HG02763 (cell line): ENCODE measurements around the gene C1QTNF1.
A peak's percentile ranks its signal among the peaks of the same experiment; 100 is the strongest.
"Not testable (repeated sequence)": the region's sequence is repeated elsewhere in the genome, so short reads cannot be mapped to it uniquely, and the experiment has no call there.

ENCODE experiments used
- ATAC-seq: cut with Tn5 transposase; IDR thresholded peaks from one replicate; pipeline ENCODE4 v1.9.1; 2021; ENCODE audit warnings: mild to moderate bottlenecking, moderate library complexity; ENCODE audit not compliant: unreplicated experiment

The C1QTNF1 gene

DNA sequence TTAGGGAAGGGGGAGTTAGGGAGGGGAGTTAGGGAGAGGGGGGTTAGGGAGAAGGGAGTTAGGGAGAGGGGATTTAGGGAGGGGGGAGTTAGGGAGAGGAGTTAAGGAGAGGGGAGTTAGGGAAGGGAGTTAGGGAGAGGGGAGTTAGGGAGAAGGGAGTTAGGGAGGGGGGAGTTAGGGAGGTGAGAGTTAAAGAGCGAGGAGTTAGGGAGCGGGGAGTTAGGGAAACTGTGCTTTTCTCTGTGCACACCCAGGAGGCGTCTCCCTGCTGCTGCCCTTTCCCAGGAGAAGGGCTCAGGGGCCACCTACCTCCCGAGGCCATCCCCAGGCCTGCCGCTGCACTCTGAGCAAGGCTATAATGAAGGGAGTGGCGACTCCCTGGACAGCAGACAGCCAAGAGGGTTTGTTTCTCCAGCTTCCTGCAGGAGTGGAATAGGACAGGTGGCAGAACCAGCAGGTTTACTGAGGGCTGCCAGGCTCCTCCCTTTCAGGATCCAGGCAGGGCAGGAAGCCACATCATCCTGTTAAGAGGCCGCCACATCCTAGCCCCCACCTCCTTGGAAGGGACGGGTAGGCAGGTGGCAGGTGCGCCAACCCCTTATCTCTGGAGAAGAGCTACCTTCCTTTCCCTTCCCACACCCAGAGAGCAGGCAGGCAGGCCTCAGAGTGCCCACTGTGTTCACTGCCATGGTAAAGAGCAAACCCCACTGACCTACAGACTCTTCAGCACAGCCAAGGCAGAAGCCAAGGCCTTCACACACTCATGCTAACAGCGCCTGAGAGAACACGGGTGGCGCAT is 18.7 kb upstream of the C1QTNF1 start:
- ATAC-seq, result no peak

DNA sequence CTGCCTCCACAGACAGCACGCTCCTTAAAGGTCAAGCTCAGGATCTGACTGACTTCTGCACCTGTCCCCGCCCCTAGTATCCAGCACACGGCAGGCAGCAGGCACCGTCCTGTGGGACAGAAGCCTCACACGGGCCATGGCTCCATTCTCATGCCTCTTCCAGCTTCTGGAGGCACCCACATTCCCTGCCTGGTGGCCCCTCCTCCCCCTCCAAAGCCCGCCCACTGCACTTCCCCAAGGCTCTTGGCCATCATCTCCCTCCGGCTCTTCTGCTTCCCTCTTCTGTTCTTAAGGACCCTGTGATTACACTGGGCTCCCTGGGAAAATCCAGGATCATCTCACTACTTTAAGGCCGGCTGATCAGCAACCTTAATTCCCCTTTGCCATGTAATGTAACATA is 17.9 kb upstream of the C1QTNF1 start:
- ATAC-seq, result no peak

DNA sequence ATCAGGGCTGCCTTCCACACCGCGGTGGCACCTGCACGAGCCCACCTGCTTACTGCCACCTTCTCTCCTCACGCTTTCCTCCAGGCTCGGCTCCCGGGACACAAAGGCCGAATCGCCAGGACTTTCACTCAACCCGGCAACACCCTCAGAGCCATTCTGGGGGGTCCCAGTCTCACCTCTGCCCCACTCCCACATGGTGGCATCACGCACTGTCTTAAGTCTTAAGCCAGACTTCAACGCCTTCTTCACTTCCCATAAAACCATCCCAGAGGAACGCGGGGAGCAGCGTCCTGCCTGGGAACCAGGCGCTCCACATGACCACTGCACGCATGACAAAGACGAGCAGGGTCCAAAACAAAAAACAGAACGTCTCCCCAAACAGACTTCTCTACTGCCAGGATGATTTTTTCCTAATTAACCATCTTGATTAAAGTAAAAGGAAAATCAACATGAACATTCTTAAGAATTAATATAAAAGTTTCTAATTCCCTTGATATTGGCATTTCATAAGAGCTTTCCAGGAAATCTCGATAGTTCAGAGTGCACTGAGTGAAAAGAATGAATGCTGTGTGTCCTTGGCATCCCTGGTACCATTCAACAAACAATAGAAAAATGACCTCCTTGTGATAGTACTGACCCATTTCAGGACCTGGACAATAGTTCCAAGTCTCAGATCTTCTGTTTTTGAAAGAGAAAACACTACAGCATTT is 17.0 kb upstream of the C1QTNF1 start:
- no peak for ATAC-seq

DNA sequence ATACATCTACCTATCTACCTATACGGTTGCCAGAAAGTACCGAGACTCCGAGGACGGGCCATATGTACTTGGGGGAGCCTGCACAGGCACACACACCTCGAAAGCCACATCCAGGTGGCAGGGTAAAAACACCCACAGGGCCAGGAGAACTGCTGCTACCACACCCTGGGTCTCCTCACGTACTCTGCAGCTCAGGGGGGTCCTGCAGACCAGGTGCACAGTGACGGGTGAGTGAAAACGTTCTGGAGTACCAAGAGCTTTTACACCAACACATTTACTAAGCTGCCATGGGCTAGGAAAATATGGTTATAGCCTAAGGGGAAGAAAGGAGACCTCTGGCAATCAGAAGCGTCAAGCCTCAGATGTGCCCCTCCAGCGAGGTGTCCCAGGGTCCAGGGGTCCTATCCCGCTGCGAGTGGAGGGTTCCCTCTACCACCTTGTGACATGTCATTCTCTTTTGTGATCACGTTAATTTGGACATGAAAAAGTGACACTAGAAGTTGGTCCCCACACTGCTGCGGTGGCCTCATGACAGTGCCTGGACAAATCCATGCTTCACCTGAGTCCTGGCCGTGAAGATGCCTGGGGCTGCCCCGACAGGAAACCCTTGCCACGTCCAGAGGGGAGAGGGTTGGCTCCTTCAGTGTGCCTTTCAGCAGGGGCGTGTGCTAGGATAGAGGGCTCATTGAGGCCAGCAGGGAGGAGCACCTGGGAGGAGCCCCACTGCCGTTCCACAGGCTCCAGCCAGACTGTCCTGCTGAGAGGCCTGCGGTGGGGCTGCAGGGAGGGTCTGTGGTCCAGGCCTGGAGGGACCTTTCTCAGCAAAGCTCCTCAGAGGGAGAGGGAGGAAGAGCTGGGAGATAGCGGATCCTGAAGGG is 16.2 kb upstream of the C1QTNF1 start:
- ATAC-seq, result no peak

DNA sequence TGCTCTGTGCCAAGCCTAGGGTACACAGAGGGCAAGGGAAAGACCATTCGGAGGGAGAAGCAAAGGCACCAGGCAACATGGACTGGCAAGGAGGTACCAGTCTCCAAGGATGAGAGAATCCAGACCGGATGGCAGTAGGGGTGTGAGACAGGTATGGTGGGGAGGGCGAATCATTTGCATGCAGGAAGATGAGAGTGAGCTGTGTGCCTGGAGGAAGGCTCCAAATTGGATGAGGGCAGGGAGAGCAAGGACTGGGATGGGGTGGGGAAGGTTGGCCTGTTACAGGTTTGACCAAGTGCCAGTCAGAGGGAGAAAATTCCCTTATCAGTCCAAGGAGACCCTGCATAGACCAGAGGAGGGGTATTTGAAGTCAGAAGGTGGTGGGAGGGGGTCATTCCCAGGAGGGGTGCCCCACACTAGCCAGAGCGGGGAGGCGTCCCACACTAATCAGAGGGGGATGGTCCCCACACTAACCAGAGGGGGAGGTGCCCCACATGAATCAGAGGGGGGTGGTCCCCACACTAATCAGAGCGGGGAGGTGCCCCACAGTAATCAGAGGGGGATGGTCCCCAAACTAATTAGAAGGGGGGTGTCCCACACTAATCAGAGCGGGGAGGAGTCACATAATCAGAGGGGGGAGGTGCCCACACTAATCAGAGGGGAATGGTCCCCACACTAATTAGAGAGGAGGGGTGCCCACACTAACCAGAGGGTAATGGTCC is 15.1 kb upstream of the C1QTNF1 start:
- ATAC-seq, result no peak

DNA sequence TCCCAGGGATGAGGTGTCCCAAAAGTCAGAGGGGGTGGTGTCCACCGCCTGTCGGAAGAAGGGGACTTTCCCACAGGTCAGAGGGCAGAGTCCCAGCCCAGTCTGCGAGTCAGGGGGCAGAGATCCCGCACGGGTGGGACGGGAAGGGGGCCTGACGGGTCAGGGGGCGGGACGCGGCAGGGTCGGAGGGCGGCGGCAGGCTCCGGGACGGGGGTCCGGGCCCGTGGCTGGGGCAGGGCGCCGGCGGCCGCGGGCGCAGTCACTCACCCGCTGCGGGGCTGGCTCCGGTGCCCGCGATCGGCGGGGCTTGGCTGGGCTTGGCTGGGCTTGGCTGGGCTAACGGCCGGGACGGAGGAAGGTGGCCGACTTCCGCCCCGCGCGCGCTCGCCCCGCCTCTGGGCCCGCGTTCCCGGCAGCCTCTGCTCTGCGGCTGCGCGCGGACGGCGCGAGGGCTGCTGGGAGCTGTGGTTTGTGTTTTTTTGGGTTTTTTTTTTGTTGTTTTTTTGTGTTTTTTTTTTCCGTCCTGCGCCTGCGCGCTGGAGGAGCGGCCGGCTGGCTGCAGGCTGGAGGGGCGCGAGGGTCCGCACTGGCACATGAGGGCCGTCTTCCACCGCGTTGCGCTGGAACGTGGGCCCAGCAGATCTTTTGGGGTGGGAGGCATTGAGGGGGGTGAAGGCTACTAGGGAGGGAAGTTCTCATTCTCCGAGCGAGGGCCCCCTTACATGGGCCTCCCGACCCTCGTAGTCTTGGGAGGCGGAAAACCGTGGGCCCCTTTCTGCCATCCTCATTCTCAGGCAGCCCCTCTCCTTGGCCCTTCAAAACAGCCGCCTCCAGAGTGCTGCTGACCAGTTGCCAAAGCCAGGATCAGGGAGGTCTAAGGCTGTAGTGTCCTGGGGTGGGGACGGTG is 14.3 kb upstream of the C1QTNF1 start, which contains the start of gene CANT1:
Gene CANT1, minus strand, starts transcription at position 368 of the 907 bp plus-strand sequence. CDS start 12,142 bp downstream, outside the sequence.
- ATAC-seq, result peak; percentile 89

DNA sequence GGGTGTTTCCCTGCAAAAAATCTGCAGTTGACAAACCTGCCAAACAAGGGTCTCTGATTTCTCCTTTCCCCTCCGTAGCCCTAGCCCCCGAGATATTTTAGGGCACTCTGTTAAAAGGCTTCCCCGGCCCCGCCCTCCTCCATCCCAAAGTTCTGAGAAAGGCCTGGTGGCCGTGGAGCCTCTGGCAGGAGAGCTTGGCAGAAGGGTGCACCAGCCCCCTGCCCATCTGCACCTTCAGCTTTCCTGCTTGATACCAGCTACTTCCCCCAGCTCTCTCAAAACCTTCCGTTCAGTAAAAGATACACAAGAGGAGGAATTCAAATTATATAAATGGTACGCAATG is 13.7 kb upstream of the C1QTNF1 start:
- no peak for ATAC-seq

DNA sequence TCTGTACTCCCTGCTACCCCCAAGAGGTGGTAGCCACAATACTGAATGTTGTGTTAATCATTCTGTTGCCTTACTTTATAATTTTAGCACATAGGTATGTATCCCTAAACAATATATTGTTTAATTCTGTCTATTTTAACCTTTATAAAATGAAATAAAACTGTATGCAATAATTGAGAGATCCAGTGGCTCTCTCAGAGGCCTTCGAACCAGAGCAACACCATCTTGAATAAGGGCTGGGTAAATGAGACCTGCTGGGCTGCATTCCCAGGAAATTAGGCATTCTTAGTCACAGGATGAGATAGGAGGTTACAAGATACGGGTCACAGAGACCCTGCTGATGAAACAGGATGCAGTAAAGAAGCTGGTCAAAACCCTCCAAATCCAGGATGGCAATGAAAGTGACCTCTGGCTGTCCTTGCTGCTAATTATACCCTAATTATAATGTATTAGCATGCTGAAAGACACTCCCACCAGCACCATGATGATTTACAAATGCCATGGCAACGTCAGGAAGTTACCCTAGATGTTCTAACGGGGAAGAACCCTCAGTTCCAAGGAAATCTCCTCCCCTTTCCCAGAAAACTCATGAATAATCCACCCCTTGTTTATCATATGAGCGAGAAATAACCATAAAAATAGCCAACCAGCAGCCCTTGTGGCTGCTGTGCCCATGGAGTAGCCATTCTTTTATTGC is 12.4 kb upstream of the C1QTNF1 start:
- no peak for ATAC-seq

DNA sequence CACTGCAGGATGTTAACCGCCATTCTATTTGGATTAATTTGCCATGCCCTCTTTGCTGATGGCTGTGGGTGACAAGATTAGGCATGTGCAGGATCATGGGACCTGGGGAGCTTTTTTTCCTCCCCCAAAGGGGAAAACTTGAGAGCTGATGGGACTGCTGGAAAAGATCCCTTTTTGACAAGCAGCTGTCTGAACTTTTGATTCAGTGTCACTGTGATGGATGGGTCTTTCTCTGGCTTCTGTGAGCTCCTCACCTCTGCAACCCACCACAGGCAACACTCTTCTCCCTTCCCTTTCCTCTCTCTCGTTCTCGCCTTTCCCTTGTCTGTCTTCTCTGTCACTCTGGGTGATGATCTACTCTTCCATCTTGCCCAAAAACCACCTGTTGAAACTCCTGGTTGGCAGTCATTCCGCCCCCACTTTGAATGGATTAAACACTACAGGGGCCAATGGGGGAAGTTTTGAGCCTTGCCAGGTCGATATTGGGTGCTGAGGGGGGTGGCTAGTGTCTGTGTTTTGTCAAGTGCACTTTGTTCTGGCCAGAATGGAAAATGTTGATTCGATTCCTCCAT is 11.3 kb upstream of the C1QTNF1 start:
- ATAC-seq, result no peak

DNA sequence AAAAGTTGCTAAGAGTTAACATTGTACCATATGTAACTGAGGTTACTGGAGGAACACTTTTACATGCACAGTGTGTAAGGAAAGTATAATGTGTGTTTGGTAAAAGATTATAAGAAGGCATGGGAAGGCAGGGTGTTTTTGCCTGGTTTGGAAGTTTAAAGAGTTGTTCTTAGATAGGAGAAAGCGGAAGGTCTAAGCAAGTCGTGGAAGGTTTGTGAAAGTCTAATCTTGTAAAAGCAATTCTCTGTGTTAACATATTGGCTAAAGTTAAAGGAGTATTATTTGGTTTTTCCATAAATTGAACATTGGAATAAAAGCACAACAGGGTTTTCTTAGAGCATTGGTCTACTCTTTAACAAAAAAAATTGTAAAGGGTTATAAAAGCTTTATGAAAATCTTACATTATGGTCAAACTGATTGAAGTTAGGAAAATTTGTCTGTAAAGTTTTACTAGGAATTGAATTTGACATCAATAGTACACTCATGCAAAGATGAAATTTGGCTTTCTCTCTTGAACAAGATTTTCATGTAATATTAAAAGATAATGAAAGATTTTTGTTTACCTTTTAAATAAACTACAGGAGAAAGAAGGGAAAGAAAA is 9.7 kb upstream of the C1QTNF1 start:
- no peak for ATAC-seq

DNA sequence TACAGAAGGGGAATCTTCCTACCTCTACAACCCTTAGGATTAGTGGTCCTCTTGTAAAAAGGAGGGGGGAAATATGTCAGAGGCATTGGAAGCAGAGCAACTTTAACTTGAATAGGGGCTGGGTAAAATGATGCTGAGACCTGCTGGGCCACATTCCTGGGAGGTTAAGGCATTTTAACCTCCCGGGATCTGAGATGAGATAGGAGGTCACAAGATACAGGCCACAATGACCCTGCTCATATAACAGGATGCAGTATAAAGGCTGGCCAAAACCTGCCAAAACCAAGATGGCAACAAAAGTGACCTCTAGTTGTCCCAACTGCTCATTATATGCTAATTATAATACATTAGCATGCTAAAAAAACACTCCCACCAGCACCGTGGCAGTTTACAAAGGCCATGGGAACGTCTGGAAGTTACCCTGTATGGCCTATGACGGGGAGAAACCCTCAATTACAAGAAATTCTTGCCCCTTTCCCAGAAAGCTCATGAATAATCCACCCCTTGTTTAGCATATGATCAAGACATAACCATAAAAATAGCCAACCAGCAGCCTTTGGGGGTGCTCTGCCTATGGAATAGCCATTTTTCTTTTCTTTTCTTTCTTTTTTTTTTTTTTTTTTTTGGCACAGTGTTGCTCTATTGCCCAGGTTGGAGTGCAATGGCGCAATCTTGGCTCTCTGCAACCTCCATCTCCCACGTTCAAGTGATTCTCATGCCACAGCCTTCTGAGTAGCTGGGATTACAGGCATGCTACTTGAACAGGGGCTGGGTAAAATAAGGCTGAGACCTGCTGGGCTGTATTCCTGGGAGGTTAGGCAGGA is 6.2 kb upstream of the C1QTNF1 start:
- ATAC-seq, result no peak

DNA sequence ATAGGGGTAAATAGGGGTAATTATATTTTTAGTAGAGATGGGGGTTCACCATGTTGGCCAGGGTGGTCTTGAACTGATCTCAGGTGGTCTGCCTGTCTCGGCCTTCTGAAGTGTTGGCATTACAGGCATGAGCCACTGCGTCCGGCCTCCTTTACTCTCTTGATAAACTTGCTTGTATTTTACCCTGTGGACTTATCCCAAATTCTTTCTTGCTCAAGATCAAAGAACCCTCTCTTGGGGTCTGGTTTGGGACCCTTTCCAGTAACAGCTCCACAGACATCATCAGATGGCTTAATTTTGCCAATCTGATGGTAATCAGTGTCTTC is 5.6 kb upstream of the C1QTNF1 start:
- no peak for ATAC-seq

DNA sequence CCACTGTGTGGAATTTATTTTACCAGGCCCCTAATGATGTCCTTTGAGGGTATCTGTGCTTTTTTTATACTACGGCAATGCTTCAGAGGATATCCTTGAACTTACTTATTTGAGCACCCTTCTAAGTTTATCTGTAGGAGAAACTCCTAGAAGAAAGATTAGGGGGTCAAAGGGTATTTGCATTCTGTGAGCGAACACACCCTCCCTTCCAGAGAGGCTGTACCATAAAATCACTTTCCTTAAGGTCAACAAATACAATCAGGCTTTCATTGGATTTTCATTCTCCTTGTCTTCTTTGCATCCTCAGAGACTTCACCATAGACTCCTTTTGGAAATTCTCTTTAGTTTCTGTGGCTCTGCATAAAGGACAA is 4.7 kb upstream of the C1QTNF1 start:
- no peak for ATAC-seq

DNA sequence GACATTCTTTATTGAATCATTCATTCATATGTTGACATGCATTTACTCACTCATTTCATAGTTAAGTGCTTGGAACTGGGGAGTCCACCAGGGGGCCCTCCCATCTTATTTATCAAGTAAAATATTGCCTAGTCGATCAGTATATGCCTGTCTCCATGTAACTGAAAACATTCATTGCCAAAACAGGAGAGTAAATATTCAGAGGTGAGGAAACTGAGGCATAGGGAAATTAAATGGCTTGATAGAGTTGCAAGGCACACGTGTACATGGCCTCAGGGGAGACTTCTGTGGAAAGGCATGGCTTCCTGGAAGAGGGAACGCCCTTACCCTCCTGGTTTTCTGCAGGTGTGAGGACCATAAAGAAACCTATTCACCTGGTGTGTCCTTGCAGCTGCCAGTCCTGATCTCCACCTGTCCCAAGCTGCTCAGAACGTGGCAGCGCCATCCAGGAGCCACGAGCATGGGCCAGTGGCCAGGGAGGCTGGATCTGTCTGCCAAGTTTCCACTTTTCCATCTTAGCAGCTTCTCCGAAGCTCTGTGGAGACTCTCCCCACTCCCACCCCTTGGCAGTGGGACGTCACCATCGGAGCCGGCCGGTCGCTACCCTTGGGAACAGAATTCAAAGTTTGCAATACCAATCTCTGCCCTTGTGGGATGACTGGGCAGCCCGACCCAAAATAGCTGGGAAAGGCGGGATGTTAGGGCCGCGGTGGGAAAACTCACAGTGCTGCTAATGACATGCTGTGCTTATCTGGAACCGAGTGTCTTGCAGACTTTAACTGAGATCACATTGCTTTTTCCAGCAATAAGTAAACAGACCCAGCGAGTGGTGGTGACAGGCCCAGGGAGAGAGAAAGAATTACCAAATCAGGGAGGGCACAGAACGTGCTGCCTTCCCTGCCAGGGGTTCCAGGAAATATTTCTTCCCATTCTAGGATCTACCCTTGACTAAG is 4.1 kb upstream of the C1QTNF1 start:
- no peak for ATAC-seq

DNA sequence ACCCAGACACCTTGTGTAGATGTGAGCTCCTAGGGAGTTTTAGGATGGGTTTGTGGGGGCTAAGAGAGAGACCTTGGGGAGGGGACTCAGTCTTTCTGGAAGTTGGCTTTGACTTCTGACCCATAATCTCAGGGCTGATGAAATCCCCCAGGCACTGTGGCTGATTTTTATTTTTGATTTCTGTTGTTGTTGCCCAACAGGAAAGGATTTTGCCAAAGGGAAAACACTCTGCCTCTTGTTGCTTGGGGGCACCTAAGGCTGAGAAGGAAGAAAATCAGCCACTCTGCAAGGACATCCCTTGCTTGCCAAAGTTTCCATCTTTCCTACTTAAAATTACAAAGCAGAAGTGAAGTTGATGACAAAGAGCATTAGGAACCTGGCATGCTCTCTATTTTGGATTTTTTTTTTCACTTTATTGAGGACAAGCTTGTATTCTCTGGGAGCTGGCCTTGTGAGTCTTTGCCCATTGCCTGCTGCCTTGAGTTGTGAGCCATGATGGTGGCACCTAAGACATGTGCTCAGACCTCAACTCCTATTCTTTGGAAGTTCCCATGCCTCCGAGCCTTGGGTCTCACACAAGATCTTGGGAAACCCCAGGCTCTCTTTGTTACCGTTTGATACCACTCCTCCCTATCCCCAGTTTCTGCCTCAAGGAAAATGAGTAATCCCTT is 3.2 kb upstream of the C1QTNF1 start:
- no peak for ATAC-seq

DNA sequence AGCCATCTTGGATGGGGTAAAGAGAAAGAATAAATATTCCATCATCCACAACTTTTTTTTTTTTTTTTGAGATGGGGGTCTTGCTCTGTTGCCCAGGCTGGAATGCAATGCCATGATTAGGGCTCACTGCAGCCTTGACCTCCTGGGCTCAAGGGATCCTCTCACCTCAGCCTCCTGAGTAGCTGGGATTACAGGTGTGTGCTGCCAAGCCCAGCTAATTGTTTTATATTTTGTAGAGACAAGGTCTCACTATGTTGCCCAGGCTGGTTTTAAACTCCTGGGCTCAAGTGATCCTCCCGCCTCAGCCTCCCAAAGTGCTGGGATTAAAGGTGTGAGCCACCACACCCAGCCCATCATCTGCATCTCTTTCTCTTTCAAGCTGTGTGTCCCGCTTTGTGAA is 2.0 kb upstream of the C1QTNF1 start:
- ATAC-seq, result not testable (repeated sequence)
